H9 (cell line): ENCODE data around the gene ASB10. TPM values are rescaled to one million over a fixed set of nuclear protein-coding genes. Genes with fewer than 3 reads are reported as not detected.

Experiments
- DNase-seq: peaks from one replicate; pipeline ENCODE4 v3.0.0-alpha.2; 2017
- H2AFZ ChIP-seq: one replicate; pipeline ENCODE4 v1.6.1; 2013; ENCODE audit warnings: mild to moderate bottlenecking, low read length, control low read depth, moderate library complexity
- H2AK5ac ChIP-seq: 2 replicates; pipeline ENCODE4 v1.6.1; 2013; ENCODE audit warnings: low read length, control low read depth, mixed read lengths; ENCODE audit not compliant: insufficient read length
- H2BK120ac ChIP-seq: one replicate; pipeline ENCODE4 v1.6.1; 2013; ENCODE audit warnings: low read depth, mild to moderate bottlenecking, low read length, control low read depth, inconsistent platforms; ENCODE audit not compliant: poor library complexity, severe bottlenecking
- H2BK12ac ChIP-seq: 2 replicates; pipeline ENCODE4 v1.6.1; 2013; ENCODE audit warnings: low read length, control low read depth, mixed read lengths, low read depth; ENCODE audit not compliant: insufficient read length
- H2BK15ac ChIP-seq: 2 replicates; pipeline ENCODE4 v1.6.1; 2013; ENCODE audit warnings: low read depth, low read length, control low read depth
- H2BK20ac ChIP-seq: one replicate; pipeline ENCODE4 v1.6.1; 2013; ENCODE audit warnings: low read depth, mild to moderate bottlenecking, low read length, control low read depth, inconsistent platforms; ENCODE audit not compliant: poor library complexity, severe bottlenecking
- H2BK5ac ChIP-seq: 2 replicates; pipeline ENCODE4 v1.6.1; 2013; ENCODE audit warnings: low read length, control low read depth, mixed read lengths; ENCODE audit not compliant: insufficient read length
- H3K14ac ChIP-seq: 2 replicates; pipeline ENCODE4 v1.6.1; 2013; ENCODE audit warnings: low read length, control low read depth; ENCODE audit not compliant: insufficient read depth
- H3K18ac ChIP-seq: 2 replicates; pipeline ENCODE4 v1.6.1; 2013; ENCODE audit warnings: low read depth, mild to moderate bottlenecking, mixed read lengths, low read length, control low read depth; ENCODE audit not compliant: insufficient read length
- H3K23ac ChIP-seq: 2 replicates; pipeline ENCODE4 v1.6.1; 2013; ENCODE audit warnings: low read length, control low read depth, mixed read lengths, low read depth; ENCODE audit not compliant: insufficient read length
- H3K23me2 ChIP-seq: 2 replicates; pipeline ENCODE4 v1.6.1; 2013; ENCODE audit warnings: low read depth, mild to moderate bottlenecking, mixed read lengths, low read length, control low read depth; ENCODE audit not compliant: insufficient read length, poor library complexity, severe bottlenecking
- H3K27ac ChIP-seq: 2 replicates; pipeline ENCODE4 v1.5.1; 2013; ENCODE audit warnings: low read length, control low read depth, mixed read lengths, low read depth; ENCODE audit not compliant: insufficient read length
- H3K27me3 ChIP-seq: 2 replicates; pipeline ENCODE4 v1.6.1; 2013; ENCODE audit warnings: low read length, control low read depth, inconsistent platforms; ENCODE audit not compliant: insufficient read depth
- H3K4ac ChIP-seq: 2 replicates; pipeline ENCODE4 v1.6.1; 2013; ENCODE audit warnings: low read depth, mild to moderate bottlenecking, control low read depth, inconsistent platforms, low read length, moderate library complexity
- H3K4me1 ChIP-seq: 2 replicates; pipeline ENCODE4 v1.6.1; 2013; ENCODE audit warnings: low read length, control low read depth, inconsistent platforms; ENCODE audit not compliant: insufficient read depth
- H3K4me2 ChIP-seq: 2 replicates; pipeline ENCODE4 v1.6.1; 2013; ENCODE audit warnings: low read length, control low read depth, mixed read lengths; ENCODE audit not compliant: insufficient read length, insufficient read depth
- H3K56ac ChIP-seq: 2 replicates; pipeline ENCODE4 v1.6.1; 2013; ENCODE audit warnings: low read depth, mild to moderate bottlenecking, mixed read lengths, low read length, control low read depth; ENCODE audit not compliant: insufficient read length
- H3K79me1 ChIP-seq: 2 replicates; pipeline ENCODE4 v1.6.1; 2013; ENCODE audit warnings: low read depth, mild to moderate bottlenecking, moderate library complexity, low read length, control low read depth, inconsistent platforms; ENCODE audit not compliant: insufficient read depth, poor library complexity, severe bottlenecking
- H3K79me2 ChIP-seq: 2 replicates; pipeline ENCODE4 v1.6.1; 2013; ENCODE audit warnings: low read length, control low read depth, inconsistent platforms; ENCODE audit not compliant: insufficient read depth
- H3K9ac ChIP-seq: 2 replicates; pipeline ENCODE4 v1.6.1; 2013; ENCODE audit warnings: low read length, control low read depth, mixed read lengths; ENCODE audit not compliant: insufficient read length; ENCODE audit errors: extremely low read depth
- H3K9me3 ChIP-seq: one replicate; pipeline ENCODE4 v1.6.1; 2013; ENCODE audit warnings: low read depth, low read length, inconsistent platforms; ENCODE audit not compliant: control insufficient read depth
- H3T11ph ChIP-seq: one replicate; pipeline ENCODE4 v1.6.1; 2013; ENCODE audit warnings: mild to moderate bottlenecking, low read length, control low read depth, inconsistent platforms
- H4K20me1 ChIP-seq: one replicate; pipeline ENCODE4 v1.6.1; 2013; ENCODE audit not compliant: control insufficient read depth, insufficient read length, insufficient read depth
- H4K5ac ChIP-seq: 2 replicates; pipeline ENCODE4 v1.6.1; 2013; ENCODE audit warnings: low read depth, mild to moderate bottlenecking, mixed read lengths, low read length, control low read depth; ENCODE audit not compliant: insufficient read length
- H4K8ac ChIP-seq: replicated peaks from 2 replicates; pipeline ENCODE4 v1.6.1; 2013; ENCODE audit warnings: low read length, control low read depth, mixed read lengths, low read depth; ENCODE audit not compliant: insufficient read length
- H4K91ac ChIP-seq: 2 replicates; pipeline ENCODE4 v1.6.1; 2013; ENCODE audit warnings: low read depth, mild to moderate bottlenecking, moderate library complexity, mixed read lengths, low read length, control low read depth; ENCODE audit not compliant: insufficient read length
- H3K27ac Mint-ChIP-seq, 3 experiments: 2 replicates in 2 of 3; 3 replicates in 1 of 3; pipeline ENCODE4 v1.8.0; 2020 to 2021; ENCODE audit warnings: mixed read lengths in 3 of 3, mild to moderate bottlenecking in 1 of 3, moderate library complexity in 1 of 3
- H3K27me3 Mint-ChIP-seq: 2 replicates; pipeline ENCODE4 v1.8.0; 2021; ENCODE audit warnings: low read depth, mild to moderate bottlenecking, moderate library complexity, mixed read lengths
- H3K36me3 Mint-ChIP-seq, 3 experiments: 2 replicates in 2 of 3; 3 replicates in 1 of 3; pipeline ENCODE4 v1.8.0; 2020 to 2021; ENCODE audit warnings: low read depth in 3 of 3, mixed read lengths in 3 of 3; ENCODE audit not compliant: insufficient read depth in 1 of 3
- H3K4me1 Mint-ChIP-seq, 2 experiments: 2 replicates each; pipeline ENCODE4 v1.8.0; 2020; ENCODE audit warnings: mixed read lengths in 2 of 2
- H3K4me3 Mint-ChIP-seq, 2 experiments: 2 replicates in 1 of 2; 3 replicates in 1 of 2; pipeline ENCODE4 v1.8.0; 2020 to 2021; ENCODE audit warnings: mild to moderate bottlenecking in 2 of 2, mixed read lengths in 2 of 2, moderate library complexity in 1 of 2
- H3K9me3 Mint-ChIP-seq, 2 experiments: 2 replicates in 1 of 2; 3 replicates in 1 of 2; pipeline ENCODE4 v1.8.0; 2020; ENCODE audit warnings: mild to moderate bottlenecking in 2 of 2, mixed read lengths in 2 of 2, moderate library complexity in 1 of 2
- WGBS: extraction: QIAGEN DNeasy Blood & Tissue Kit; methylation state at CpG from one replicate; pipeline ENCODE4 v1.1.7; 2013; ENCODE audit warnings: missing lambda C conversion rate, low lambda C conversion rate, mixed read lengths; ENCODE audit not compliant: insufficient read length; ENCODE audit errors: extremely low coverage; 5-methylcytosine and 5-hydroxymethylcytosine counted together
- total RNA-seq: library from RNA; stranded (reverse); gene quantifications from 2 replicates; pipeline ENCODE4 v1.2.1, GENCODE V29; 2021
- TF ChIP-seq, protein P1 (sequence below): fragments of 200-600 bp; sonication (generic); conservative IDR thresholded peaks from 3 replicates; pipeline ENCODE4 v1.8.0; 2021; ENCODE audit warnings: antibody characterized with exemption, mild to moderate bottlenecking

ASB10 gene
- total RNA-seq, 1 experiment from 2014 or later, result not detected

DNA sequence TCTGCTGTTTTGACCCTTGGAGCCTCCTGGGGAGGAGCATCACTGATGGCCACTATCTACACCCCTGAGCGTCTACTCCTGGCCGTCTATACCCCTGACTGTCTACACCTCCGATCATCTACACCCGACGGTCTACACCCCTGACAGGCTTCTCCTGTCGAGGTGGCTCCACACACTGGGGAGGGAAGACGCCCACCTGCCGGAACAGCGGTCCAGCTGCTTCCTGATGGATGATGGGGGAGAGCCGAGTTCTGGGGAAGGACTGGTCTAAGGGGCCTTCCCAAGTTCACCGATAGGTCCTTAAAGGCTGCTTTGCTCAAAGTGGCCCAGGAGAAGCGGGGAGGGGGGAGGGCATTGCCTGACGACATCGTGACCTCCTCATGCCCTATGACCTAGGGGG is 58.9 kb downstream of the ASB10 start:
- no peak overlapping the region for H3K4ac ChIP-seq
- H2BK12ac ChIP-seq, result no peak overlapping the region
- no peaks in the 10 kb centered on the region for H3K79me2 ChIP-seq
- H4K91ac ChIP-seq, result no peak overlapping the region
- Mint-ChIP-seq H3K4me1 (peaks cover 19 to 26% of the 10 kb centered on the region in 2 experiments), H3K9me3 (no peaks in the 10 kb centered on the region; a peak in 1 of 5 replicates), H3K27ac (peak overlapping the region in 1 of 3 experiments; percentile 72; a peak in 1 of 7 replicates), H3K36me3 (peaks cover 34 to 58% (median 34%) of the 10 kb centered on the region in 3 experiments), H3K4me3 (no peak overlapping the region; a peak in 1 of 5 replicates), H3K27me3 (peaks cover 16% of the 10 kb centered on the region)
- H2AFZ ChIP-seq, result no peak overlapping the region
- no peak overlapping the region for H4K8ac ChIP-seq
- H3K14ac ChIP-seq, result no peak overlapping the region
- H3K23ac ChIP-seq, result no peak overlapping the region
- H3K27me3 ChIP-seq, result no peaks in the 10 kb centered on the region
- no CpG with 5 or more reads among the region's 14 CpGs for WGBS
- H2BK20ac ChIP-seq, result no peak overlapping the region
- no peak for DNase-seq
- peaks cover 10% of the 10 kb centered on the region for H3K23me2 ChIP-seq
- no peak overlapping the region for H3K4me2 ChIP-seq
- H3K56ac ChIP-seq, result no peak overlapping the region
- H2BK120ac ChIP-seq, result no peak overlapping the region
- TF ChIP-seq, protein P1, sequence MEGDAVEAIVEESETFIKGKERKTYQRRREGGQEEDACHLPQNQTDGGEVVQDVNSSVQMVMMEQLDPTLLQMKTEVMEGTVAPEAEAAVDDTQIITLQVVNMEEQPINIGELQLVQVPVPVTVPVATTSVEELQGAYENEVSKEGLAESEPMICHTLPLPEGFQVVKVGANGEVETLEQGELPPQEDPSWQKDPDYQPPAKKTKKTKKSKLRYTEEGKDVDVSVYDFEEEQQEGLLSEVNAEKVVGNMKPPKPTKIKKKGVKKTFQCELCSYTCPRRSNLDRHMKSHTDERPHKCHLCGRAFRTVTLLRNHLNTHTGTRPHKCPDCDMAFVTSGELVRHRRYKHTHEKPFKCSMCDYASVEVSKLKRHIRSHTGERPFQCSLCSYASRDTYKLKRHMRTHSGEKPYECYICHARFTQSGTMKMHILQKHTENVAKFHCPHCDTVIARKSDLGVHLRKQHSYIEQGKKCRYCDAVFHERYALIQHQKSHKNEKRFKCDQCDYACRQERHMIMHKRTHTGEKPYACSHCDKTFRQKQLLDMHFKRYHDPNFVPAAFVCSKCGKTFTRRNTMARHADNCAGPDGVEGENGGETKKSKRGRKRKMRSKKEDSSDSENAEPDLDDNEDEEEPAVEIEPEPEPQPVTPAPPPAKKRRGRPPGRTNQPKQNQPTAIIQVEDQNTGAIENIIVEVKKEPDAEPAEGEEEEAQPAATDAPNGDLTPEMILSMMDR, result no peak
- no peaks in the 10 kb centered on the region for H4K20me1 ChIP-seq
- H2BK15ac ChIP-seq, result no peak overlapping the region
- no peak overlapping the region for H2AK5ac ChIP-seq
- H3K9ac ChIP-seq, result no peak overlapping the region
- H2BK5ac ChIP-seq, result no peak overlapping the region
- H3K9me3 ChIP-seq, result no peaks in the 10 kb centered on the region
- H3T11ph ChIP-seq, result no peak overlapping the region
- H3K4me1 ChIP-seq, result peaks cover 3% of the 10 kb centered on the region; the same call in 1 of the 2 replicates
- no peak overlapping the region for H3K18ac ChIP-seq
- no peaks in the 10 kb centered on the region for H3K79me1 ChIP-seq
- no peak overlapping the region for H3K27ac ChIP-seq
- H4K5ac ChIP-seq, result no peak overlapping the region
